Endothelial cell of umbilical vein (primary cell): ENCODE measurements around the gene SLC29A3. TPM values are rescaled to one million over a fixed set of nuclear protein-coding genes. Genes with fewer than 3 reads are reported as not detected.

Experiments
- BruUV-seq: library from RNA; stranded (reverse); fragments of 400-500 nt; replicated peaks from 2 replicates; lab custom pipeline; 2021; lab: Mats Ljungman, UMichigan
- CTCF ChIA-PET: fragments of 300-600, 350-600 bp; sonication (Branson Sonifier 250); formaldehyde crosslinking; loops from one replicate; lab custom pipeline; 2021; ENCODE audit warnings: antibody characterized with exemption, inconsistent platforms; lab: Charles Lee
- POLR2A ChIA-PET: fragments of 300-600, 350-600 bp; sonication (Branson Sonifier 250); formaldehyde crosslinking; loops from one replicate; lab custom pipeline; 2021; ENCODE audit warnings: antibody characterized with exemption, inconsistent platforms; lab: Charles Lee
- DNase-seq: peaks from one replicate; pipeline ENCODE4 v3.0.0-alpha.2; 2011; ENCODE audit warnings: low read depth, low spot score
- FAIRE-seq: peaks from 2 replicates; lab custom pipeline; 2011; peaks lifted over from hg19 to GRCh38; lab: Jason Lieb, UNC
- H2AFZ ChIP-seq: 2 replicates; pipeline ENCODE4 v1.6.0; 2012; ENCODE audit warnings: low read depth, low read length, control low read depth, inconsistent platforms
- H3K27ac ChIP-seq: 2 replicates; pipeline ENCODE4 v1.5.1; 2011; ENCODE audit warnings: low read depth, mild to moderate bottlenecking, control low read depth, low read length, moderate library complexity; ENCODE audit not compliant: insufficient read depth
- H3K27me3 ChIP-seq, 2 experiments: 2 replicates each; pipeline versions ENCODE4 v1.6.0 to v1.6.1; 2011; ENCODE audit warnings: low read length in 2 of 2, mixed read lengths in 1 of 2; ENCODE audit not compliant: control insufficient read depth in 2 of 2, insufficient read depth in 2 of 2
- H3K36me3 ChIP-seq, 2 experiments: 2 replicates in 1 of 2; 3 replicates in 1 of 2; pipeline ENCODE4 v1.5.1; 2011; ENCODE audit warnings: low read length in 2 of 2, mild to moderate bottlenecking in 1 of 2, moderate library complexity in 1 of 2; ENCODE audit not compliant: control insufficient read depth in 2 of 2, insufficient read depth in 2 of 2; ENCODE audit errors: extremely low read depth in 1 of 2
- H3K4me1 ChIP-seq: 3 replicates; pipeline ENCODE4 v1.5.1; 2011; ENCODE audit warnings: mild to moderate bottlenecking, low read length; ENCODE audit not compliant: control insufficient read depth, insufficient read depth; ENCODE audit errors: extremely low read depth
- H3K4me2 ChIP-seq: 2 replicates; pipeline ENCODE4 v1.6.1; 2011; ENCODE audit warnings: low read length, control low read depth, mixed read lengths; ENCODE audit not compliant: insufficient read depth
- H3K4me3 ChIP-seq, 3 experiments: fragments of 200-600 bp in 1 of 3; sonication (generic), shearing (Covaris generic) in 1 of 3; replicated peaks in 1 of 3; 2 replicates each; pipeline ENCODE4 v1.5.1; 2011 to 2016; ENCODE audit warnings: control low read depth in 3 of 3, low read length in 3 of 3, mild to moderate bottlenecking in 2 of 3, inconsistent platforms in 1 of 3, low read depth in 1 of 3, moderate library complexity in 1 of 3; ENCODE audit not compliant: insufficient read depth in 1 of 3
- H3K79me2 ChIP-seq: 2 replicates; pipeline ENCODE4 v1.6.0; 2012; ENCODE audit warnings: low read length, inconsistent platforms; ENCODE audit not compliant: control insufficient read depth, insufficient read depth
- H3K9ac ChIP-seq: replicated peaks from 2 replicates; pipeline ENCODE3; 2011; ENCODE audit warnings: low read length, control low read depth; ENCODE audit not compliant: insufficient read depth; ENCODE audit errors: extremely low read depth
- H3K9me1 ChIP-seq: replicated peaks from 3 replicates; pipeline ENCODE4 v1.6.0; 2011; ENCODE audit warnings: mild to moderate bottlenecking, low read length; ENCODE audit not compliant: control insufficient read depth, insufficient read depth; ENCODE audit errors: extremely low read depth
- H3K9me3 ChIP-seq: replicated peaks from 2 replicates; pipeline ENCODE4 v1.5.1; 2012; ENCODE audit warnings: low read length, inconsistent platforms; ENCODE audit not compliant: control insufficient read depth, insufficient read depth
- H4K20me1 ChIP-seq: replicated peaks from 2 replicates; pipeline ENCODE3; 2011; ENCODE audit warnings: mild to moderate bottlenecking, low read length; ENCODE audit not compliant: control insufficient read depth, insufficient read depth; ENCODE audit errors: extremely low read depth
- EZH2 ChIP-seq: IDR thresholded peaks from 2 replicates; pipeline ENCODE4 v1.6.1; 2012; ENCODE audit warnings: borderline replicate concordance, low read depth, mild to moderate bottlenecking, moderate library complexity, low read length, inconsistent platforms; ENCODE audit not compliant: severe bottlenecking
- FOS ChIP-seq: IDR thresholded peaks from 2 replicates; pipeline ENCODE4 v1.6.1; 2011; ENCODE audit warnings: mild to moderate bottlenecking, low read length, moderate library complexity, borderline replicate concordance; ENCODE audit not compliant: insufficient read depth
- GATA2 ChIP-seq: IDR thresholded peaks from 2 replicates; pipeline ENCODE4 v1.7.0; 2011; ENCODE audit warnings: low read depth, mild to moderate bottlenecking, moderate library complexity, mixed read lengths, low read length; ENCODE audit not compliant: insufficient read length, insufficient read depth
- JUN ChIP-seq: IDR thresholded peaks from 2 replicates; pipeline ENCODE4 v1.6.1; 2011; ENCODE audit warnings: borderline replicate concordance, low read depth; ENCODE audit not compliant: insufficient read length, insufficient read depth
- MYC ChIP-seq: IDR thresholded peaks from one replicate; pipeline ENCODE4 v1.6.1; 2011; ENCODE audit warnings: mild to moderate bottlenecking, low read depth, low read length
- POLR2A ChIP-seq: IDR thresholded peaks from 2 replicates; pipeline ENCODE4 v1.6.1; 2012; ENCODE audit warnings: low read depth, mild to moderate bottlenecking, control low read depth, low read length
- POLR2AphosphoS5 ChIP-seq: IDR thresholded peaks from 2 replicates; pipeline ENCODE4 v1.6.1; 2012; ENCODE audit warnings: low read depth, mild to moderate bottlenecking, control low read depth, low read length, moderate library complexity; ENCODE audit not compliant: insufficient read depth
- dilution Hi-C: fragments of 300-500 bp; cut with MboI; formaldehyde crosslinking; loops from one replicate; pipeline ENCODE4 v1.15.0; 2019; ENCODE audit warnings: low sequenced_read_pairs; ENCODE audit not compliant: extremely low pct_ligation_motif_present
- intact Hi-C: fragments of 100-400 bp; cut with micrococcal nuclease; formaldehyde crosslinking; loops from one replicate; pipeline ENCODE4 v1.10.0; 2022
- polyA plus RNA-seq, 4 experiments: library from polyadenylated mRNA; depleted of rRNA in 3 of 4; stranded (reverse) in 3 of 4; unstranded in 1 of 4; fragments of >200 nt; gene quantifications; 2 replicates each; pipeline versions ENCODE4 v1.2.1 to v1.2.3, GENCODE V29; 2011 to 2012; ENCODE audit warnings: missing spikeins in 1 of 4
- total RNA-seq: library from RNA; stranded (reverse); gene quantifications from 2 replicates; pipeline ENCODE4 v1.2.3, GENCODE V29; 2021
- TF ChIP-seq, protein P1 (sequence below), 2 donors: IDR thresholded peaks; 1 replicate in 1 of 2; 2 replicates in 1 of 2; pipeline ENCODE4 v1.5.1; 2011; ENCODE audit warnings: low read length in 2 of 2, mild to moderate bottlenecking in 2 of 2, moderate library complexity in 2 of 2, control low read depth in 1 of 2, inconsistent platforms in 1 of 2, low read depth in 1 of 2; ENCODE audit not compliant: insufficient read depth in 1 of 2; ENCODE audit errors: extremely low read depth in 1 of 2
- TF ChIP-seq, protein P2 (sequence below): IDR thresholded peaks from 2 replicates; pipeline ENCODE4 v1.6.1; 2011; ENCODE audit not compliant: insufficient read depth, insufficient read length

Gene SLC29A3
- total and polyA plus RNA-seq, 2 donors (not counting 3 experiments of a cell fraction or from before 2014, with no cell fraction given), result 5.0 to 9.1 TPM

DNA sequence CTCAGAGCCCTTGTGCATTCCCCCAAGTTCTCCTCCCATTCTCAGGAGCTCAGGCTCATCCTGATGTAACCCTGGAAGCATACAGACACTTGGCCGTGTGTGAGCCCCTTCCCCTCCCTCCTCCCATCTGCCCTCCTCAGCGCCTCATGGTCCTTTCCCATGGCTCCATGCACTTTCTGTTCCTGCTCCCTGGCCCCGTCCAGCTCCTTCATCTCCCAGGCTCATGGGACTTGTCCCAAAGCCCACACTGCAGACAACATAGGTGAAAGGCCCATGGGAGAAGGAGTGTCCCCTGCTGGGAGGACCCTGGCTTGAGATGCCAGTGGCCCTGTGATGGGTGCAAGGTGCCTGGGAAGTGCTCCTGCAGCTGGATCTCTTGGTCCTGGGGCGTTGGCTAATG is 24.2 kb upstream of the SLC29A3 start:
- no peak overlapping the region for H2AFZ ChIP-seq
- intact Hi-C loops (no loop called here), dilution Hi-C loops (no loop called here)
- H3K27ac ChIP-seq, result no peak overlapping the region
- H3K4me1 ChIP-seq, result no peaks in the 10 kb centered on the region
- DNase-seq, result no peak
- H3K9ac ChIP-seq, result no peak overlapping the region
- H3K27me3 ChIP-seq, result no peaks in the 10 kb centered on the region
- FAIRE-seq, result no peak
- CTCF ChIA-PET, result no interaction called here
- H3K9me1 ChIP-seq, result no peaks in the 10 kb centered on the region
- H3K36me3 ChIP-seq, result no peaks in the 10 kb centered on the region
- no peaks in the 10 kb centered on the region for H4K20me1 ChIP-seq
- no peaks in the 10 kb centered on the region for H3K9me3 ChIP-seq
- BruUV-seq, result no TSS peak
- no peaks in the 10 kb centered on the region for H3K79me2 ChIP-seq
- H3K4me2 ChIP-seq, result no peak overlapping the region
- H3K4me3 ChIP-seq, result no peak overlapping the region
- TF ChIP-seq, protein P1, sequence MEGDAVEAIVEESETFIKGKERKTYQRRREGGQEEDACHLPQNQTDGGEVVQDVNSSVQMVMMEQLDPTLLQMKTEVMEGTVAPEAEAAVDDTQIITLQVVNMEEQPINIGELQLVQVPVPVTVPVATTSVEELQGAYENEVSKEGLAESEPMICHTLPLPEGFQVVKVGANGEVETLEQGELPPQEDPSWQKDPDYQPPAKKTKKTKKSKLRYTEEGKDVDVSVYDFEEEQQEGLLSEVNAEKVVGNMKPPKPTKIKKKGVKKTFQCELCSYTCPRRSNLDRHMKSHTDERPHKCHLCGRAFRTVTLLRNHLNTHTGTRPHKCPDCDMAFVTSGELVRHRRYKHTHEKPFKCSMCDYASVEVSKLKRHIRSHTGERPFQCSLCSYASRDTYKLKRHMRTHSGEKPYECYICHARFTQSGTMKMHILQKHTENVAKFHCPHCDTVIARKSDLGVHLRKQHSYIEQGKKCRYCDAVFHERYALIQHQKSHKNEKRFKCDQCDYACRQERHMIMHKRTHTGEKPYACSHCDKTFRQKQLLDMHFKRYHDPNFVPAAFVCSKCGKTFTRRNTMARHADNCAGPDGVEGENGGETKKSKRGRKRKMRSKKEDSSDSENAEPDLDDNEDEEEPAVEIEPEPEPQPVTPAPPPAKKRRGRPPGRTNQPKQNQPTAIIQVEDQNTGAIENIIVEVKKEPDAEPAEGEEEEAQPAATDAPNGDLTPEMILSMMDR (IDR thresholded peaks at IDR 0.05; ENCODE audit: extremely low read depth in 1 of 2, insufficient read depth in 1 of 2, low read depth in 1 of 2, low read length in 2 of 2), result no peak
- TF ChIP-seq POLR2A (no peak), EZH2 (no peak), GATA2 (no peak), POLR2AphosphoS5 (no peak), MYC (no peak), JUN (no peak), FOS (no peak)
- TF ChIP-seq, protein P2, sequence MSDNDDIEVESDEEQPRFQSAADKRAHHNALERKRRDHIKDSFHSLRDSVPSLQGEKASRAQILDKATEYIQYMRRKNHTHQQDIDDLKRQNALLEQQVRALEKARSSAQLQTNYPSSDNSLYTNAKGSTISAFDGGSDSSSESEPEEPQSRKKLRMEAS, result no peak
- POLR2A ChIA-PET, result no interaction called here
